Activated CD8-positive, alpha-beta memory T cell treated with anti-CD3 and anti-CD28 coated beads, Interleukin-2, amount 50 U/mL, for 1 hour (primary cell): ENCODE results near the gene ADGRF3.
"Not testable (repeated sequence)": the region's sequence is repeated elsewhere in the genome, so short reads cannot be mapped to it uniquely, and the experiment has no call there.

Source experiments
- DNase-seq: peaks from one replicate; pipeline ENCODE4 v3.0.0-alpha.2; 2020; ENCODE audit errors: extremely low read depth

The ADGRF3 gene

GRCh38 chr2:26349690-26350089 is 3.1 kb upstream of the ADGRF3 start:
- no peak for DNase-seq

GRCh38 chr2:26347286-26347865 is 787 bp upstream of the ADGRF3 start:
- DNase-seq, result no peak

- DNase-seq, result peak; percentile 97
These were observed 790 bp downstream of the ADGRF3 start, which contains the start of gene SELENOI for GRCh38 chr2:26345545-26346453. SELENOI (plus strand) TSS chr2:26346143; CDS start chr2:26346233, 90 bp downstream.

- no peak for DNase-seq
These were observed 1.4 kb downstream of the ADGRF3 start for GRCh38 chr2:26345283-26345544.

- DNase-seq, result no peak
These were observed 1.9 kb downstream of the ADGRF3 start for GRCh38 chr2:26344581-26345282.

- no peak for DNase-seq
These were observed 5.8 kb downstream of the ADGRF3 start for GRCh38 chr2:26340831-26341230.

- no peak for DNase-seq
These were observed 9.3 kb downstream of the ADGRF3 start for GRCh38 chr2:26337298-26337697.

- no peak for DNase-seq
These were observed 9.9 kb downstream of the ADGRF3 start for GRCh38 chr2:26336719-26337118.

- DNase-seq, result no peak
These were observed 11.4 kb downstream of the ADGRF3 start for GRCh38 chr2:26335231-26335630.

- no peak for DNase-seq
These were observed 13.3 kb downstream of the ADGRF3 start for GRCh38 chr2:26333293-26333692.

GRCh38 chr2:26331321-26331720 is 15.3 kb downstream of the ADGRF3 start:
- DNase-seq, result not testable (repeated sequence)

- DNase-seq, result no peak
These were observed 16.0 kb downstream of the ADGRF3 start for GRCh38 chr2:26330604-26331003.

- DNase-seq, result peak; percentile 47
These were observed 16.5 kb downstream of the ADGRF3 start for GRCh38 chr2:26330114-26330549.

- not testable (repeated sequence) for DNase-seq
These were observed 17.5 kb downstream of the ADGRF3 start for GRCh38 chr2:26329083-26329482.

GRCh38 chr2:26327291-26328272 is 19.0 kb downstream of the ADGRF3 start:
- no peak for DNase-seq

- no peak for DNase-seq
These were observed 20.1 kb downstream of the ADGRF3 start for GRCh38 chr2:26326514-26326913.

- no peak for DNase-seq
These were observed 20.7 kb downstream of the ADGRF3 start for GRCh38 chr2:26325851-26326250.

- no peak for DNase-seq
These were observed 21.7 kb downstream of the ADGRF3 start for GRCh38 chr2:26324903-26325302.

GRCh38 chr2:26324479-26324878 is 22.1 kb downstream of the ADGRF3 start:
- DNase-seq, result not testable (repeated sequence)

GRCh38 chr2:26318950-26319349 is 27.6 kb downstream of the ADGRF3 start:
- no peak for DNase-seq

GRCh38 chr2:26317377-26318105 is 29.0 kb downstream of the ADGRF3 start:
- no peak for DNase-seq
